ENCODE measurements around the gene GPR158. TPM values are rescaled to one million over a fixed set of nuclear protein-coding genes. Genes with fewer than 3 reads are reported as not detected.

Gene GPR158
- total and polyA plus RNA-seq, 2 experiments from 2014 or later: 0.02 to 0.47 TPM

- Histone ChIP-seq H3K79me2 (no peaks in the 10 kb centered on the region), H3K4me1 (ENCODE audit: insufficient read depth) (no peaks in the 10 kb centered on the region), H3K4me2 (no peak overlapping the region), H2AFZ (no peak overlapping the region), H3K36me3 (replicated peaks; ENCODE audit: insufficient read depth, low read depth) (no peaks in the 10 kb centered on the region), H3K27me3 (no peaks in the 10 kb centered on the region), H3K9me3 (ENCODE audit: low read depth) (no peaks in the 10 kb centered on the region), H3K27ac (no peak overlapping the region), H3K9me2 (replicated peaks; ENCODE audit: insufficient read depth) (no peaks in the 10 kb centered on the region), H4K20me1 (ENCODE audit: insufficient read depth, poor library complexity, severe bottlenecking) (no peaks in the 10 kb centered on the region), H3K4me3 (no peak overlapping the region)
- TF ChIP-seq EZH2phosphoT487 (IDR thresholded peaks at IDR 0.05; ENCODE audit: low read depth, severe bottlenecking, unreplicated experiment) (no peak), CTCF (IDR thresholded peaks at IDR 0.05; ENCODE audit: poor library complexity) (no peak), EZH2 (IDR thresholded peaks at IDR 0.05; ENCODE audit: borderline replicate concordance) (no peak)
- DNase-seq (ENCODE audit: low spot score): no peak
- 73% methylated on average over 4 of the region's 4 CpGs for WGBS (ENCODE audit: low lambda C conversion rate, missing lambda C conversion rate)
Observed at GRCh38 chr10:25206693-25207414, 32.1 kb downstream of the GPR158 start.

GRCh38 chr10:25209618-25210017 lies 34.8 kb downstream of the GPR158 start:
- Histone ChIP-seq H3K27me3 (no peaks in the 10 kb centered on the region), H3K9me2 (replicated peaks; ENCODE audit: insufficient read depth) (no peaks in the 10 kb centered on the region), H3K4me3 (no peak overlapping the region), H3K79me2 (no peaks in the 10 kb centered on the region), H3K4me2 (no peak overlapping the region), H3K4me1 (ENCODE audit: insufficient read depth) (no peaks in the 10 kb centered on the region), H4K20me1 (ENCODE audit: insufficient read depth, poor library complexity, severe bottlenecking) (no peaks in the 10 kb centered on the region), H3K36me3 (replicated peaks; ENCODE audit: insufficient read depth, low read depth) (no peaks in the 10 kb centered on the region), H3K9me3 (ENCODE audit: low read depth) (no peaks in the 10 kb centered on the region), H2AFZ (no peak overlapping the region), H3K27ac (no peak overlapping the region)
- TF ChIP-seq EZH2 (IDR thresholded peaks at IDR 0.05; ENCODE audit: borderline replicate concordance): no peak
- no peak for TF ChIP-seq CTCF (IDR thresholded peaks at IDR 0.05; ENCODE audit: poor library complexity)
- TF ChIP-seq EZH2phosphoT487 (IDR thresholded peaks at IDR 0.05; ENCODE audit: low read depth, severe bottlenecking, unreplicated experiment): no peak
- no peak for DNase-seq (ENCODE audit: low spot score)
- 49% methylated on average over 2 of the region's 2 CpGs for WGBS (ENCODE audit: low lambda C conversion rate, missing lambda C conversion rate)

GRCh38 chr10:25210265-25210664 lies 35.5 kb downstream of the GPR158 start:
- H3K79me2 ChIP-seq: no peaks in the 10 kb centered on the region
- no peak for DNase-seq (ENCODE audit: low spot score)
- H4K20me1 ChIP-seq (ENCODE audit: insufficient read depth, poor library complexity, severe bottlenecking): no peaks in the 10 kb centered on the region
- H3K27me3 ChIP-seq: no peaks in the 10 kb centered on the region
- H3K27ac ChIP-seq: no peak overlapping the region
- H3K9me3 ChIP-seq (ENCODE audit: low read depth): no peaks in the 10 kb centered on the region
- H3K4me2 ChIP-seq: no peak overlapping the region
- H3K4me3 ChIP-seq: no peak overlapping the region
- 76% methylated on average over 2 of the region's 2 CpGs for WGBS (ENCODE audit: low lambda C conversion rate, missing lambda C conversion rate)
- H3K4me1 ChIP-seq (ENCODE audit: insufficient read depth): no peaks in the 10 kb centered on the region
- H3K36me3 ChIP-seq (replicated peaks; ENCODE audit: insufficient read depth, low read depth): no peaks in the 10 kb centered on the region
- TF ChIP-seq EZH2 (IDR thresholded peaks at IDR 0.05; ENCODE audit: borderline replicate concordance): no peak
- no peaks in the 10 kb centered on the region for H3K9me2 ChIP-seq (replicated peaks; ENCODE audit: insufficient read depth)
- no peak overlapping the region for H2AFZ ChIP-seq

- no peaks in the 10 kb centered on the region for H4K20me1 ChIP-seq (ENCODE audit: insufficient read depth, poor library complexity, severe bottlenecking)
- H3K27me3 ChIP-seq: no peaks in the 10 kb centered on the region
- H3K36me3 ChIP-seq (replicated peaks; ENCODE audit: insufficient read depth, low read depth): no peaks in the 10 kb centered on the region
- H3K4me1 ChIP-seq (ENCODE audit: insufficient read depth): no peaks in the 10 kb centered on the region
- H3K9me2 ChIP-seq (replicated peaks; ENCODE audit: insufficient read depth): no peaks in the 10 kb centered on the region
- no peak for TF ChIP-seq EZH2phosphoT487 (IDR thresholded peaks at IDR 0.05; ENCODE audit: low read depth, severe bottlenecking, unreplicated experiment)
- TF ChIP-seq CTCF (IDR thresholded peaks at IDR 0.05; ENCODE audit: poor library complexity): no peak
- TF ChIP-seq EZH2 (IDR thresholded peaks at IDR 0.05; ENCODE audit: borderline replicate concordance): no peak
- H2AFZ ChIP-seq: no peak overlapping the region
- no peak overlapping the region for H3K4me3 ChIP-seq
- no peak overlapping the region for H3K4me2 ChIP-seq
- no peak overlapping the region for H3K27ac ChIP-seq
- no peak for DNase-seq (ENCODE audit: low spot score)
- 76% methylated on average over 1 of the region's 1 CpG for WGBS (ENCODE audit: low lambda C conversion rate, missing lambda C conversion rate)
- H3K79me2 ChIP-seq: no peaks in the 10 kb centered on the region
- H3K9me3 ChIP-seq (ENCODE audit: low read depth): no peaks in the 10 kb centered on the region
Observed at GRCh38 chr10:25220156-25220555, 45.4 kb downstream of the GPR158 start.

Data from hepatocyte (in vitro differentiated cells).